H9 (cell line): ENCODE results near the gene ANK3. TPM values are rescaled to one million over a fixed set of nuclear protein-coding genes. Genes with fewer than 3 reads are reported as not detected.
A peak's percentile ranks its signal among the peaks of the same experiment; 100 is the strongest.

Source experiments
- DNase-seq: peaks from one replicate; pipeline ENCODE4 v3.0.0-alpha.2; 2017
- H2AFZ ChIP-seq: one replicate; pipeline ENCODE4 v1.6.1; 2013; ENCODE audit warnings: mild to moderate bottlenecking, low read length, control low read depth, moderate library complexity
- H2AK5ac ChIP-seq: 2 replicates; pipeline ENCODE4 v1.6.1; 2013; ENCODE audit warnings: low read length, control low read depth, mixed read lengths; ENCODE audit not compliant: insufficient read length
- H2BK120ac ChIP-seq: one replicate; pipeline ENCODE4 v1.6.1; 2013; ENCODE audit warnings: low read depth, mild to moderate bottlenecking, low read length, control low read depth, inconsistent platforms; ENCODE audit not compliant: poor library complexity, severe bottlenecking
- H2BK12ac ChIP-seq: 2 replicates; pipeline ENCODE4 v1.6.1; 2013; ENCODE audit warnings: low read length, control low read depth, mixed read lengths, low read depth; ENCODE audit not compliant: insufficient read length
- H2BK15ac ChIP-seq: 2 replicates; pipeline ENCODE4 v1.6.1; 2013; ENCODE audit warnings: low read depth, low read length, control low read depth
- H2BK20ac ChIP-seq: one replicate; pipeline ENCODE4 v1.6.1; 2013; ENCODE audit warnings: low read depth, mild to moderate bottlenecking, low read length, control low read depth, inconsistent platforms; ENCODE audit not compliant: poor library complexity, severe bottlenecking
- H2BK5ac ChIP-seq: 2 replicates; pipeline ENCODE4 v1.6.1; 2013; ENCODE audit warnings: low read length, control low read depth, mixed read lengths; ENCODE audit not compliant: insufficient read length
- H3K14ac ChIP-seq: 2 replicates; pipeline ENCODE4 v1.6.1; 2013; ENCODE audit warnings: low read length, control low read depth; ENCODE audit not compliant: insufficient read depth
- H3K18ac ChIP-seq: 2 replicates; pipeline ENCODE4 v1.6.1; 2013; ENCODE audit warnings: low read depth, mild to moderate bottlenecking, mixed read lengths, low read length, control low read depth; ENCODE audit not compliant: insufficient read length
- H3K23ac ChIP-seq: 2 replicates; pipeline ENCODE4 v1.6.1; 2013; ENCODE audit warnings: low read length, control low read depth, mixed read lengths, low read depth; ENCODE audit not compliant: insufficient read length
- H3K23me2 ChIP-seq: 2 replicates; pipeline ENCODE4 v1.6.1; 2013; ENCODE audit warnings: low read depth, mild to moderate bottlenecking, mixed read lengths, low read length, control low read depth; ENCODE audit not compliant: insufficient read length, poor library complexity, severe bottlenecking
- H3K27ac ChIP-seq: 2 replicates; pipeline ENCODE4 v1.5.1; 2013; ENCODE audit warnings: low read length, control low read depth, mixed read lengths, low read depth; ENCODE audit not compliant: insufficient read length
- H3K27me3 ChIP-seq: 2 replicates; pipeline ENCODE4 v1.6.1; 2013; ENCODE audit warnings: low read length, control low read depth, inconsistent platforms; ENCODE audit not compliant: insufficient read depth
- H3K4ac ChIP-seq: 2 replicates; pipeline ENCODE4 v1.6.1; 2013; ENCODE audit warnings: low read depth, mild to moderate bottlenecking, control low read depth, inconsistent platforms, low read length, moderate library complexity
- H3K4me1 ChIP-seq: 2 replicates; pipeline ENCODE4 v1.6.1; 2013; ENCODE audit warnings: low read length, control low read depth, inconsistent platforms; ENCODE audit not compliant: insufficient read depth
- H3K4me2 ChIP-seq: 2 replicates; pipeline ENCODE4 v1.6.1; 2013; ENCODE audit warnings: low read length, control low read depth, mixed read lengths; ENCODE audit not compliant: insufficient read length, insufficient read depth
- H3K56ac ChIP-seq: 2 replicates; pipeline ENCODE4 v1.6.1; 2013; ENCODE audit warnings: low read depth, mild to moderate bottlenecking, mixed read lengths, low read length, control low read depth; ENCODE audit not compliant: insufficient read length
- H3K79me1 ChIP-seq: 2 replicates; pipeline ENCODE4 v1.6.1; 2013; ENCODE audit warnings: low read depth, mild to moderate bottlenecking, moderate library complexity, low read length, control low read depth, inconsistent platforms; ENCODE audit not compliant: insufficient read depth, poor library complexity, severe bottlenecking
- H3K79me2 ChIP-seq: 2 replicates; pipeline ENCODE4 v1.6.1; 2013; ENCODE audit warnings: low read length, control low read depth, inconsistent platforms; ENCODE audit not compliant: insufficient read depth
- H3K9ac ChIP-seq: 2 replicates; pipeline ENCODE4 v1.6.1; 2013; ENCODE audit warnings: low read length, control low read depth, mixed read lengths; ENCODE audit not compliant: insufficient read length; ENCODE audit errors: extremely low read depth
- H3K9me3 ChIP-seq: one replicate; pipeline ENCODE4 v1.6.1; 2013; ENCODE audit warnings: low read depth, low read length, inconsistent platforms; ENCODE audit not compliant: control insufficient read depth
- H3T11ph ChIP-seq: one replicate; pipeline ENCODE4 v1.6.1; 2013; ENCODE audit warnings: mild to moderate bottlenecking, low read length, control low read depth, inconsistent platforms
- H4K20me1 ChIP-seq: one replicate; pipeline ENCODE4 v1.6.1; 2013; ENCODE audit not compliant: control insufficient read depth, insufficient read length, insufficient read depth
- H4K5ac ChIP-seq: 2 replicates; pipeline ENCODE4 v1.6.1; 2013; ENCODE audit warnings: low read depth, mild to moderate bottlenecking, mixed read lengths, low read length, control low read depth; ENCODE audit not compliant: insufficient read length
- H4K8ac ChIP-seq: replicated peaks from 2 replicates; pipeline ENCODE4 v1.6.1; 2013; ENCODE audit warnings: low read length, control low read depth, mixed read lengths, low read depth; ENCODE audit not compliant: insufficient read length
- H4K91ac ChIP-seq: 2 replicates; pipeline ENCODE4 v1.6.1; 2013; ENCODE audit warnings: low read depth, mild to moderate bottlenecking, moderate library complexity, mixed read lengths, low read length, control low read depth; ENCODE audit not compliant: insufficient read length
- H3K27ac Mint-ChIP-seq, 3 experiments: 2 replicates in 2 of 3; 3 replicates in 1 of 3; pipeline ENCODE4 v1.8.0; 2020 to 2021; ENCODE audit warnings: mixed read lengths in 3 of 3, mild to moderate bottlenecking in 1 of 3, moderate library complexity in 1 of 3
- H3K27me3 Mint-ChIP-seq: 2 replicates; pipeline ENCODE4 v1.8.0; 2021; ENCODE audit warnings: low read depth, mild to moderate bottlenecking, moderate library complexity, mixed read lengths
- H3K36me3 Mint-ChIP-seq, 3 experiments: 2 replicates in 2 of 3; 3 replicates in 1 of 3; pipeline ENCODE4 v1.8.0; 2020 to 2021; ENCODE audit warnings: low read depth in 3 of 3, mixed read lengths in 3 of 3; ENCODE audit not compliant: insufficient read depth in 1 of 3
- H3K4me1 Mint-ChIP-seq, 2 experiments: 2 replicates each; pipeline ENCODE4 v1.8.0; 2020; ENCODE audit warnings: mixed read lengths in 2 of 2
- H3K4me3 Mint-ChIP-seq, 2 experiments: 2 replicates in 1 of 2; 3 replicates in 1 of 2; pipeline ENCODE4 v1.8.0; 2020 to 2021; ENCODE audit warnings: mild to moderate bottlenecking in 2 of 2, mixed read lengths in 2 of 2, moderate library complexity in 1 of 2
- H3K9me3 Mint-ChIP-seq, 2 experiments: 2 replicates in 1 of 2; 3 replicates in 1 of 2; pipeline ENCODE4 v1.8.0; 2020; ENCODE audit warnings: mild to moderate bottlenecking in 2 of 2, mixed read lengths in 2 of 2, moderate library complexity in 1 of 2
- WGBS: extraction: QIAGEN DNeasy Blood & Tissue Kit; methylation state at CpG from one replicate; pipeline ENCODE4 v1.1.7; 2013; ENCODE audit warnings: missing lambda C conversion rate, low lambda C conversion rate, mixed read lengths; ENCODE audit not compliant: insufficient read length; ENCODE audit errors: extremely low coverage; 5-methylcytosine and 5-hydroxymethylcytosine counted together
- total RNA-seq: library from RNA; stranded (reverse); gene quantifications from 2 replicates; pipeline ENCODE4 v1.2.1, GENCODE V29; 2021
- TF ChIP-seq, protein P1 (sequence below): fragments of 200-600 bp; sonication (generic); conservative IDR thresholded peaks from 3 replicates; pipeline ENCODE4 v1.8.0; 2021; ENCODE audit warnings: antibody characterized with exemption, mild to moderate bottlenecking

ANK3 gene
- total RNA-seq, 1 experiment from 2014 or later = 59.6 TPM

GRCh38 chr10:60172363-60172990 is 217.2 kb downstream of the ANK3 start:
- no peak overlapping the region for H3K14ac ChIP-seq
- WGBS = no CpG with 5 or more reads among the region's 9 CpGs

More at GRCh38 chr10:60172363-60172990, 217.2 kb downstream of the ANK3 start:
- no peak overlapping the region for H4K91ac ChIP-seq
- no peak overlapping the region for H3K27ac ChIP-seq
- H4K5ac ChIP-seq = no peak overlapping the region
- H2AFZ ChIP-seq = no peak overlapping the region
- no peak overlapping the region for H2BK15ac ChIP-seq
- H3K56ac ChIP-seq = no peak overlapping the region
- no peak overlapping the region for H3K4me2 ChIP-seq
- no peaks in the 10 kb centered on the region for H3K79me2 ChIP-seq
- no peak overlapping the region for H2BK120ac ChIP-seq
- H3K4me1 ChIP-seq = no peaks in the 10 kb centered on the region; the same call in 1 of the 2 replicates
- H2BK20ac ChIP-seq = no peak overlapping the region
- no peak for DNase-seq
- no peak overlapping the region for H2BK12ac ChIP-seq
- Mint-ChIP-seq H3K9me3 (no peaks in the 10 kb centered on the region), H3K4me3 (no peak overlapping the region), H3K4me1 (0 out of 4 replicates have a peak, but pooled peaks cover 0 to 3% of the 10 kb centered on the region in 2 experiments), H3K36me3 (no peaks in the 10 kb centered on the region), H3K27ac (peak overlapping the region in 1 of 3 experiments; percentile 34; a peak in 2 of 7 replicates), H3K27me3 (no peaks in the 10 kb centered on the region)
- no peak overlapping the region for H3K18ac ChIP-seq
- H3K79me1 ChIP-seq = no peaks in the 10 kb centered on the region
- no peaks in the 10 kb centered on the region for H3K23me2 ChIP-seq
- no peak overlapping the region for H3T11ph ChIP-seq
- no peaks in the 10 kb centered on the region for H3K27me3 ChIP-seq
- no peaks in the 10 kb centered on the region for H4K20me1 ChIP-seq
- no peak overlapping the region for H3K4ac ChIP-seq
- H4K8ac ChIP-seq = no peak overlapping the region
- no peak overlapping the region for H3K23ac ChIP-seq
- no peak overlapping the region for H3K9ac ChIP-seq
- no peak overlapping the region for H2AK5ac ChIP-seq
- H3K9me3 ChIP-seq = no peaks in the 10 kb centered on the region
- no peak overlapping the region for H2BK5ac ChIP-seq
- TF ChIP-seq, protein P1, sequence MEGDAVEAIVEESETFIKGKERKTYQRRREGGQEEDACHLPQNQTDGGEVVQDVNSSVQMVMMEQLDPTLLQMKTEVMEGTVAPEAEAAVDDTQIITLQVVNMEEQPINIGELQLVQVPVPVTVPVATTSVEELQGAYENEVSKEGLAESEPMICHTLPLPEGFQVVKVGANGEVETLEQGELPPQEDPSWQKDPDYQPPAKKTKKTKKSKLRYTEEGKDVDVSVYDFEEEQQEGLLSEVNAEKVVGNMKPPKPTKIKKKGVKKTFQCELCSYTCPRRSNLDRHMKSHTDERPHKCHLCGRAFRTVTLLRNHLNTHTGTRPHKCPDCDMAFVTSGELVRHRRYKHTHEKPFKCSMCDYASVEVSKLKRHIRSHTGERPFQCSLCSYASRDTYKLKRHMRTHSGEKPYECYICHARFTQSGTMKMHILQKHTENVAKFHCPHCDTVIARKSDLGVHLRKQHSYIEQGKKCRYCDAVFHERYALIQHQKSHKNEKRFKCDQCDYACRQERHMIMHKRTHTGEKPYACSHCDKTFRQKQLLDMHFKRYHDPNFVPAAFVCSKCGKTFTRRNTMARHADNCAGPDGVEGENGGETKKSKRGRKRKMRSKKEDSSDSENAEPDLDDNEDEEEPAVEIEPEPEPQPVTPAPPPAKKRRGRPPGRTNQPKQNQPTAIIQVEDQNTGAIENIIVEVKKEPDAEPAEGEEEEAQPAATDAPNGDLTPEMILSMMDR = no peak
